Transverse colon (tissue), 4 donors: ENCODE measurements around the gene WDR27. TPM values are rescaled to one million over a fixed set of nuclear protein-coding genes. Genes with fewer than 3 reads are reported as not detected.

Source experiments
- DNase-seq: peaks from one replicate; pipeline ENCODE4 v3.0.0-alpha.2; 2019
- H3K27ac ChIP-seq, 4 donors: fragments of 200-600 bp; sonication (generic); 2 replicates each; pipeline ENCODE4 v1.5.1; 2016 to 2018; ENCODE audit warnings: inconsistent platforms in 4 of 4
- H3K27me3 ChIP-seq: fragments of 200-600 bp; sonication (generic); 2 replicates; pipeline ENCODE4 v1.5.1; 2017; ENCODE audit warnings: inconsistent platforms
- H3K36me3 ChIP-seq, 4 donors: fragments of 200-600 bp; sonication (generic); 2 replicates each; pipeline ENCODE4 v1.5.1; 2017 to 2019; ENCODE audit warnings: inconsistent platforms in 4 of 4
- H3K4me1 ChIP-seq, 4 donors: fragments of 200-600 bp; sonication (generic); 2 replicates each; pipeline ENCODE4 v1.5.1; 2017 to 2020; ENCODE audit warnings: inconsistent platforms in 4 of 4
- H3K4me3 ChIP-seq, 4 donors: fragments of 200-600 bp; sonication (generic); 1 replicate in 1 of 4; 2 replicates in 3 of 4; pipeline versions ENCODE4 v1.5.1 to v1.6.1; 2017 to 2019; ENCODE audit warnings: inconsistent platforms in 4 of 4
- H3K9me3 ChIP-seq, 2 donors: fragments of 200-600 bp; sonication (generic); 2 replicates each; pipeline ENCODE4 v1.5.1; 2017 to 2019; ENCODE audit warnings: inconsistent platforms in 2 of 2
- CTCF ChIP-seq, 5 experiments: fragments of 200-600 bp in 3 of 5; fragments of 450-650 bp in 2 of 5; sonication (generic) in 3 of 5; IDR thresholded peaks; 1 replicate in 2 of 5; 2 replicates in 3 of 5; pipeline ENCODE4 v1.5.1; 2016 to 2017; ENCODE audit warnings: antibody characterized with exemption in 5 of 5, inconsistent platforms in 3 of 5, mild to moderate bottlenecking in 2 of 5, moderate library complexity in 1 of 5
- EP300 ChIP-seq: sonication (generic); formaldehyde crosslinking; IDR thresholded peaks from one replicate; pipeline ENCODE4 v1.6.1; 2017; ENCODE audit warnings: antibody characterized with exemption, low read depth
- POLR2A ChIP-seq: fragments of 450-650 bp; IDR thresholded peaks from one replicate; pipeline ENCODE4 v1.6.1; 2016; ENCODE audit warnings: antibody characterized with exemption, mild to moderate bottlenecking, moderate library complexity
- POLR2AphosphoS5 ChIP-seq, 3 donors: sonication (generic); formaldehyde crosslinking; IDR thresholded peaks; one replicate each; pipeline ENCODE4 v1.6.1; 2016; ENCODE audit warnings: antibody characterized with exemption in 3 of 3
- WGBS, 2 donors: methylation state at CpG; one replicate each; pipeline ENCODE4 v1.1.5; 2018; ENCODE audit warnings: low coverage in 1 of 2; 5-methylcytosine and 5-hydroxymethylcytosine counted together
- in situ Hi-C, 4 donors: fragments of 200-750 bp; cut with MboI; loops; one replicate each; pipeline versions ENCODE4 v1.15.0 to v1.15.1; 2017; ENCODE audit warnings: low sequenced_read_pairs in 3 of 4, low pct_ligation_motif_present in 1 of 4, low pct_unique_long_range_greater_than_20kb in 1 of 4
- intact Hi-C: fragments of 100-400 bp; cut with DNase I; formaldehyde crosslinking; loops from one replicate; pipeline ENCODE4 v1.15.1; 2023; ENCODE audit warnings: low total_unique reads
- total RNA-seq, 4 donors: library from RNA; depleted of rRNA; stranded (reverse); fragments of >200 nt; gene quantifications; one replicate each; pipeline ENCODE4 v1.1.0, GENCODE V29; 2016

WDR27 gene
- total RNA-seq, 4 donors from 2014 or later, result 44.9 to 75.0 (median 57.0) TPM

GRCh38 chr6:169653691-169654090, 48.1 kb downstream of the WDR27 start:
- no peaks in the 10 kb centered on the region for H3K9me3 ChIP-seq
- peak overlapping the region in 1 of 4 donors; percentile 60 for H3K4me3 ChIP-seq
- intact Hi-C loops, result no loop called here
- H3K36me3 ChIP-seq, result peaks cover 0 to 8% (median 0%) of the 10 kb centered on the region in 4 donors
- H3K27ac ChIP-seq, result peak overlapping the region in 2 of 4 donors; percentile 80 to 85
- no peaks in the 10 kb centered on the region for H3K27me3 ChIP-seq
- DNase-seq, result no peak
- 65 to 80% methylated on average over 3 to 6 of the region's 6 CpGs for WGBS, 2 donors
- peaks cover 0 to 6% (median 0%) of the 10 kb centered on the region in 4 donors for H3K4me1 ChIP-seq
- in situ Hi-C loops, result no loop called here
- no peak for TF ChIP-seq CTCF (IDR thresholded peaks at IDR 0.05)
- TF ChIP-seq EP300, result no peak
- no peak for TF ChIP-seq POLR2A
- no peak for TF ChIP-seq POLR2AphosphoS5 (IDR thresholded peaks at IDR 0.05)

- in situ Hi-C loops, result no loop called here
- WGBS, 2 donors, result 95 to 99% methylated on average over 5 to 11 of the region's 11 CpGs
- no peak overlapping the region for H3K27ac ChIP-seq
- DNase-seq, result no peak
- H3K4me3 ChIP-seq, result no peak overlapping the region
- peaks cover 0 to 6% (median 0%) of the 10 kb centered on the region in 4 donors for H3K4me1 ChIP-seq
- H3K36me3 ChIP-seq, result peaks cover 0 to 8% (median 0%) of the 10 kb centered on the region in 4 donors
- no peaks in the 10 kb centered on the region for H3K27me3 ChIP-seq
- intact Hi-C loops, result no loop called here
- H3K9me3 ChIP-seq, result no peaks in the 10 kb centered on the region
- no peak for TF ChIP-seq EP300
- no peak for TF ChIP-seq CTCF (IDR thresholded peaks at IDR 0.05)
- no peak for TF ChIP-seq POLR2A
- no peak for TF ChIP-seq POLR2AphosphoS5 (IDR thresholded peaks at IDR 0.05)
These were observed 48.9 kb downstream of the WDR27 start for GRCh38 chr6:169652896-169653295.

- Histone ChIP-seq H3K27ac (no peak overlapping the region), H3K4me3 (no peak overlapping the region), H3K27me3 (no peaks in the 10 kb centered on the region), H3K4me1 (peaks cover 0 to 6% (median 0%) of the 10 kb centered on the region in 4 donors), H3K9me3 (no peaks in the 10 kb centered on the region), H3K36me3 (no peaks in the 10 kb centered on the region)
- TF ChIP-seq EP300 (no peak), POLR2AphosphoS5 (IDR thresholded peaks at IDR 0.05) (no peak), CTCF (IDR thresholded peaks at IDR 0.05) (no peak), POLR2A (no peak)
- in situ Hi-C loops, result no loop called here
- DNase-seq, result no peak
- WGBS, 2 donors, result 89 to 100% methylated on average over 2 to 12 of the region's 12 CpGs
- intact Hi-C loops, result no loop called here
These were observed 50.3 kb downstream of the WDR27 start for GRCh38 chr6:169651498-169651897.

GRCh38 chr6:169650959-169651292, 50.9 kb downstream of the WDR27 start:
- Histone ChIP-seq H3K4me3 (no peak overlapping the region), H3K36me3 (no peaks in the 10 kb centered on the region), H3K9me3 (no peaks in the 10 kb centered on the region), H3K27ac (no peak overlapping the region), H3K4me1 (peaks cover 0 to 6% (median 0%) of the 10 kb centered on the region in 4 donors), H3K27me3 (no peaks in the 10 kb centered on the region)
- WGBS, 2 donors, result 94 to 100% methylated on average over 2 to 5 of the region's 6 CpGs
- no peak for DNase-seq
- intact Hi-C loops, result no loop called here
- in situ Hi-C loops, result no loop called here
- TF ChIP-seq EP300 (no peak), POLR2AphosphoS5 (IDR thresholded peaks at IDR 0.05) (no peak), CTCF (IDR thresholded peaks at IDR 0.05) (no peak), POLR2A (no peak)
